ENCODE results near the gene IFITM10. TPM values are rescaled to one million over a fixed set of nuclear protein-coding genes. Genes with fewer than 3 reads are reported as not detected.

Gene IFITM10
- total RNA-seq, 1 experiment from 2014 or later, result 0.59 TPM

DNA sequence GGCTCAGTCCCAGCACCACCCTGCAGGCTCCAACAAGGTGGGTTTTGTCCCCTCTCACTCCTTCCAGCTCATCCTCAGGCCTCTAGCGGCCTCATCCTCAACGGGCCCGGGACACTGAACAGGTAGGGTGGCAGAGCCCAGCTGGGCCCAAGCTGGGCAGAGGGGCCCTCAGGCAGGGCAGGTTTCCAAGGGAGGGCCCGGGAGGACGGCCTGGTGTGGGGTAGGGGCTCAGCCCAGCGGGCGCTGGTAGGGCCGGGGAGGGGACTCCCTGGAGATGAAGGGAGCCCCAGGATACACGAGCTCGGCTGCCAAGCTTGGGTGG is 2.5 kb upstream of the IFITM10 start:
- Mint-ChIP-seq H3K27ac (no peak overlapping the region), H3K36me3 (ENCODE audit: insufficient read depth in 1 of 3, low read depth in 3 of 3) (peaks cover 3 to 17% (median 16%) of the 10 kb centered on the region in 3 experiments), H3K4me1 (peaks cover 12 to 15% of the 10 kb centered on the region in 2 experiments), H3K4me3 (no peak overlapping the region), H3K9me3 (no peaks in the 10 kb centered on the region), H3K27me3 (ENCODE audit: low read depth) (peaks cover 26% of the 10 kb centered on the region)
- peaks cover 16% of the 10 kb centered on the region; the same call in 1 of the 2 replicates for H3K27me3 ChIP-seq (ENCODE audit: insufficient read depth, low read length)
- H3K9me3 ChIP-seq (ENCODE audit: control insufficient read depth, low read depth, low read length), result no peaks in the 10 kb centered on the region
- DNase-seq, result no peak
- no peak overlapping the region for H2BK12ac ChIP-seq (ENCODE audit: insufficient read length, low read depth, low read length)
- TF ChIP-seq, protein P1, sequence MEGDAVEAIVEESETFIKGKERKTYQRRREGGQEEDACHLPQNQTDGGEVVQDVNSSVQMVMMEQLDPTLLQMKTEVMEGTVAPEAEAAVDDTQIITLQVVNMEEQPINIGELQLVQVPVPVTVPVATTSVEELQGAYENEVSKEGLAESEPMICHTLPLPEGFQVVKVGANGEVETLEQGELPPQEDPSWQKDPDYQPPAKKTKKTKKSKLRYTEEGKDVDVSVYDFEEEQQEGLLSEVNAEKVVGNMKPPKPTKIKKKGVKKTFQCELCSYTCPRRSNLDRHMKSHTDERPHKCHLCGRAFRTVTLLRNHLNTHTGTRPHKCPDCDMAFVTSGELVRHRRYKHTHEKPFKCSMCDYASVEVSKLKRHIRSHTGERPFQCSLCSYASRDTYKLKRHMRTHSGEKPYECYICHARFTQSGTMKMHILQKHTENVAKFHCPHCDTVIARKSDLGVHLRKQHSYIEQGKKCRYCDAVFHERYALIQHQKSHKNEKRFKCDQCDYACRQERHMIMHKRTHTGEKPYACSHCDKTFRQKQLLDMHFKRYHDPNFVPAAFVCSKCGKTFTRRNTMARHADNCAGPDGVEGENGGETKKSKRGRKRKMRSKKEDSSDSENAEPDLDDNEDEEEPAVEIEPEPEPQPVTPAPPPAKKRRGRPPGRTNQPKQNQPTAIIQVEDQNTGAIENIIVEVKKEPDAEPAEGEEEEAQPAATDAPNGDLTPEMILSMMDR (conservative IDR thresholded peaks at IDR 0.05), result no peak
- H3K9ac ChIP-seq (ENCODE audit: extremely low read depth, insufficient read length, low read length), result no peak overlapping the region
- no peak overlapping the region for H3K18ac ChIP-seq (ENCODE audit: insufficient read length, low read depth, low read length)
- no peaks in the 10 kb centered on the region; the same call in 1 of the 2 replicates for H3K4me1 ChIP-seq (ENCODE audit: insufficient read depth, low read length)
- H3K79me2 ChIP-seq (ENCODE audit: insufficient read depth, low read length), result no peaks in the 10 kb centered on the region
- H2BK20ac ChIP-seq (ENCODE audit: low read depth, low read length, poor library complexity, severe bottlenecking), result no peak overlapping the region
- no peak overlapping the region for H4K91ac ChIP-seq (ENCODE audit: insufficient read length, low read depth, low read length)
- no peak overlapping the region for H2AK5ac ChIP-seq (ENCODE audit: insufficient read length, low read length)
- H2BK5ac ChIP-seq (ENCODE audit: insufficient read length, low read length), result no peak overlapping the region
- no peaks in the 10 kb centered on the region for H3K79me1 ChIP-seq (ENCODE audit: insufficient read depth, low read depth, low read length, poor library complexity, severe bottlenecking)
- H3K56ac ChIP-seq (ENCODE audit: insufficient read length, low read depth, low read length), result no peak overlapping the region
- H2BK120ac ChIP-seq (ENCODE audit: low read depth, low read length, poor library complexity, severe bottlenecking), result no peak overlapping the region
- WGBS (ENCODE audit: extremely low coverage, insufficient read length, low lambda C conversion rate), result no CpG with 5 or more reads among the region's 10 CpGs
- no peak overlapping the region for H4K8ac ChIP-seq (replicated peaks; ENCODE audit: insufficient read length, low read depth, low read length)
- H3K4me2 ChIP-seq (ENCODE audit: insufficient read depth, insufficient read length, low read length), result no peak overlapping the region
- H3K4ac ChIP-seq (ENCODE audit: low read depth, low read length), result no peak overlapping the region
- H2BK15ac ChIP-seq (ENCODE audit: low read depth, low read length), result no peak overlapping the region
- H3T11ph ChIP-seq (ENCODE audit: low read length), result no peak overlapping the region
- H2AFZ ChIP-seq (ENCODE audit: low read length), result no peak overlapping the region
- no peaks in the 10 kb centered on the region for H4K20me1 ChIP-seq (ENCODE audit: control insufficient read depth, insufficient read depth, insufficient read length)
- H3K23ac ChIP-seq (ENCODE audit: insufficient read length, low read depth, low read length), result no peak overlapping the region
- H4K5ac ChIP-seq (ENCODE audit: insufficient read length, low read depth, low read length), result no peak overlapping the region
- H3K23me2 ChIP-seq (ENCODE audit: insufficient read length, low read depth, low read length, poor library complexity, severe bottlenecking), result peaks cover 5% of the 10 kb centered on the region
- no peak overlapping the region for H3K14ac ChIP-seq (ENCODE audit: insufficient read depth, low read length)
- H3K27ac ChIP-seq (ENCODE audit: insufficient read length, low read depth, low read length), result no peak overlapping the region

All from H9 (cell line).